HG02763 (cell line): ENCODE measurements around the gene CD38.
"Not testable (repeated sequence)": the region's sequence is repeated elsewhere in the genome, so short reads cannot be mapped to it uniquely, and the experiment has no call there.

Experiments
- ATAC-seq: cut with Tn5 transposase; IDR thresholded peaks from one replicate; pipeline ENCODE4 v1.9.1; 2021; ENCODE audit warnings: mild to moderate bottlenecking, moderate library complexity; ENCODE audit not compliant: unreplicated experiment

The CD38 gene

DNA sequence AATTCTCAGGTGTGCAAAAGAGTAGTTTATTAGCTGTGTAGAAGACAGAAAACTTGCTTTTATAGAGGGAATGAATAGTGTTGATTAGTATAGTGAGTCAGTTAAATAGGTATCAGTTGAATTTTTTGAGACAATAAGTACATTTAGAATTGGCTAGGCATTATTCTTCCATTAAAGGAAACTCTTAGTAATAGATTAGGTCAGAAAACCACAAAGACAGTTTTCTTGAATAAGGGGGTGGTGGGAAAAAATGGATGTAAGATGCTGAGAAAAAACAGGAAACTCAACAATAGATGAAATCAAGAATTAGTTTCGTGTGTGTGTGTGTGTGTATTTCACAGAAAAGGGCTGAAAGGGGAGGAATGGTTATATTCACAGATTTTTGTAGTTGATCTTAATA is 16.8 kb downstream of the CD38 start:
- ATAC-seq: no peak

DNA sequence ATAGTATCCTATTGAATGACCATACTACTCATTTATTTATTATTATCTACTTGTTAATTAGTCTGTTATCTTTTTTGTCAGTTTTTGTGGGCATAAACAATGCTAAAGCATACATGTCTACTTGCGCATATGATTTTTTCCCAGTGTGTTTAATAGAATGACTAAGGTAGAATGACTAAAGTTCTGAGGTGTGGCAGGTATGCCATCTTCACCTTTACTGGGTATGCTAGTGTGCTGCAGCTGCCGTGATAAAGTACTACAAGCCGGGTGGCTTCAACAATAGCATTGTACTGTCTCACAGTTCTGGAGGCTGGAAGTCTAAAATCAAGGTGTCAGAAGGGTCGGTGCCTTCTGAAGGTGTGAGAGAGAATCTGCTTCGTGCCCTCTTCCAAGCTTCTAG is 19.2 kb downstream of the CD38 start:
- no peak for ATAC-seq

DNA sequence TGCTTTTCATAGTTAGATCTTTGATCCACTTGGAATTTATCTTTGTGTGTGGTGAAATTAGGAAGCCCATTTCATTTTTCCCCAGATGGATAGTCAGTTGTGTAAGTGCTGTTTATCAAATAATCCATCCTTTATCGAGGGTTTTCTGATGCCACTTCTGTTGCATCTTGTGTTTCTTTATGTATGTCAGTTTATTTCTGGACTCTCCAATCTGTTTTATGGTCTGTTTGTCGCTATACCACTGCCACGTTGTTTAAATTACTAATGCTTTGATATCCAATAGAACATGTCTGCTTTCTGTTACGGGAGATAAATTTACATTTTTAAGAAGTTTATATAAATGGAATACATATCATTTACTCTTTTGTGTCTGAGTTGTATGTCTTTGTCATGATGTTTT is 21.0 kb downstream of the CD38 start:
- ATAC-seq: no peak

DNA sequence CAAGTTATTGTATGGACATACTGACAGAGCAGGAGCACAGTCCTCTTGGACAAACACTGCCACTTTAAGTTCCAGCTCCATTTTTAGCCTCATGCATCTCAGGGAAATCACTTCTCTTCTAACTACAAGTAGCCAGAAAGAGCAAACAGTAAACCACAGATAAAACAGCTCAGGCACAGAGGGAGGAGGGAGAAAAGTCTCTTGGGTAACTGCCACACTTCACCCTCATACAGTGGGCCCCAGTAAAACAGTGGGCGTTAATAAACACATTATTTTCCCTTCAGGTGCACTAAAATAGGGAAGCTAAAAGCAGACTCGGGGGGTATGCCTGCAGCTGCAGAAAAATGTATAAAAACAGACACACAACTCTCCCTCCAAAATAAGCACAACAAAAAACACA is 21.6 kb downstream of the CD38 start:
- no peak for ATAC-seq

DNA sequence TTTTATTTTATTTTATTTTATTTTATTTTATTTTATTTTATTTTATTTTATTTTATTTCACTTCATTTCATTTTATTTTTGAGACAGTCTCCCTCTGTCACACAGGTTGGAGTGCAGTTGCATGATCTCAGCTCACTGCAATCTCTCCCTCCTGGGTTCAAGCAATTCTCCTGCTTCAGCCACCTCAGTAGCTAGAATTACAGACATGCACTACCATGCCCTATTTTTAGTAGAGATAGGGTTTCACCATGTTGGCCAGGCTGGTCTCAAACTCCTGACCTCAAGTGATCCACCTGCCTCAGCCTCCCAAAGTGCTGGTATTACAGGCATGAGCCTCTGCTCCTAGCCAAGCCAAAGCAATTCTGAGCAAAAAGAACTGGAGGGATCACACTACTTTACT is 24.4 kb downstream of the CD38 start:
- ATAC-seq: not testable (repeated sequence)

DNA sequence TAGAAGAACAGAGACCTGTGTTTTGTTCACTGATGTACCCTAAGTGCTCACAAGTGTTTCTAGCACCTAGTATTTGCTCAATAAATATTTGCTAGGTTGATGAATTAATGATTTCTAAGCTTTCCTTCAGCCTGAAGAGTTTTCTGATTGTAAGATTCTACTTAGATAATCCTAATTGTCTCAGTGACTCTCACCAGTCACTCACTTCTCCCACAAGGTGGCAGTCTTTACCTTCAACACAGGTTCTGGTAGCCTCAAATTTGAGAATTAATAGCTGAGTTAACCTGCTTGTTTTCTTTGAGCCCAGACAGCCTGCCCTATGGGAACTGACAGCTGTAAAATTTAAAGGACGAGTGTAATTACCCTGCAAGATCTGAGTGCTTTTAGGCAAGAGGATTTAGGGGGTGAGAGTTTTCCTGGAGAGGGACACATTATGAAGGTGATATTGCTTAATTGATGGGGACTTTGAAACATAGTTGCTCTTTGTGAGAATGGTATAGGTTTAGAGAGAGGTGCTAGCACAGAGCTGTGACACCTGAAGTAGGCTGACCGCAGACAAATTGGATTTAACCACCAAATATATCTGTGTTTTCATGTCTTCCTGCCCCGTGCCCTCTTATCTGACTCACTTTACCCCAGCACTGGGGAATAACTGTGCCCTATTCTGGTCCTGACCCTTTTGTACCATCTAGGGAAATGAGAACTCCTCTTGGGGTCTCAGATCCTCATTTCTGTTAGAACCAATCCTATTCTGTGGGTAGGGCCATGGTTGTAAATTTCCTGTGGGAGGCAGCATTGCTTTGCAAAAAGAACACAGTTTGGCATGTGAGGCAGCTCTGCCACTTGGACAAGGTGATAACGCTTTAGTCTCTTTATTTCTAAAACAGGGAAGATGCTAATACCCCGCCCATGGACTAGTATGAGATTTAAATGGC is 27.7 kb downstream of the CD38 start:
- ATAC-seq: peak; percentile 29

DNA sequence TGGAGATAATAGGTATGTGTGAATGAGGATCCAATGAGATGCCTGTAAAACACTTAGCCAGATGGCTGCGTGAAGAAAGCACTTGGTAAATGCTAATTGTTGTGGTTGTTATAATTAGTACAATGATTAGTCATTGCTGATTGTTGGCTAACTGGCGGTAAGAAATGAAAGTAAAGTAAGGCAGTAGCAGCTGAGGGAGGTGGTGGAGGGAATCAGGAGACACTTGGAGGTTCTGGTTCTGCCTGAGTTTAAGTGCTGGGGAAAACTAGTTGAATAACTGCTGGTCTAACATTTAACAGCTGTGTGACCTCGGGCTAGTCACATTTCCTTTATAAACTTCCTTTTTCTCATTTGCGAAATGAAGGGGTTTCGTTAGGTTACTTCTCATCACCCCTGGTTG is 30.9 kb downstream of the CD38 start:
- ATAC-seq: peak; percentile 81

DNA sequence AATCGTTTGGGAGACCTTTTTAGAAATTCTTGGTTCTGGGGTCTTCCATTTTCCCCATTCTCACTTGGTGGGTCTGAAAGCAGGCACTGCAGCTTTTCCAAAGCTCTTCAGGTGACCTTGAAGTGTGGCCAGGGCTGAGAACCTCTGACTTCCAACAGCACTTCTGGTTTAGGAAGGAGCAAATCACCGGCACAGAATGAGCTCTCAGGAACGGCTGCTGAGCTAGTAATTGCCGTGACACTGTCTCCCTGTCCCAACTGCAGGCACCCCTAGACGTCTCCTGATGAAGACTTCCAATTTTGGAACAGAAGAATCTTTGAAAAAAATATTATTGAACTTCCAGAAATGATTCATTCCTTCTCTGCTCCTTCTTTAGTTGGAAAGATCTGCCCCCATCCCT is 31.3 kb downstream of the CD38 start:
- peak; percentile 16 for ATAC-seq

DNA sequence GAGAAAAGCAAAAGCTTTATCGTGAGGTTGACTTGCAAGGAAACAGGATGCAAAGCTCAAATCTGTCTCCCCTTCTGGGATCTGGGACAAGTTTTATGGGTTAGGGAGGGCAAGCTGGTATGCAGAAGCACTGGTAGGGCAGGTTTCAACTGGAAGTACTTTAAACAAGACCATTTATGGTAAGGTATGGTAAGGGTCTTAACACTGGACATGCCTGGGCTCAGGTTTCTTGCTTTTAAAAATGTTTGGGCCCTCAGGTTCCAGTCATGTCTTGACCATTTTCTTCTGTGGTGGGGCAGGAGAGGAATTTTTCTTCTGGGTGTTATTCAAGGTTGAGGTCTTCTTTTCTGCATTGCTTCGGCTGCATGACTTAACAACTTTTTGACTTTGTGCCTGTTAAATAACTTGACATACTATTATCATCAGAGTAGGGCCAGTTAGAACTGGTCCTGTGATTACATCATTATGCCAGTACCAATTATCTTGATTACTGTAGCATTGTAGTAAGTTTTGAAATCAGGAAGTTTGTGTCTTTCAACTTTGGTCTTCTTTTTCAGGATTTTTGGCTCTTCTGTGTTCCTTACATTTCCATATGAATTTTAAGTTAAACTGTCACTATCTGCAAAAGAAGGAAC is 33.7 kb downstream of the CD38 start:
- no peak for ATAC-seq

DNA sequence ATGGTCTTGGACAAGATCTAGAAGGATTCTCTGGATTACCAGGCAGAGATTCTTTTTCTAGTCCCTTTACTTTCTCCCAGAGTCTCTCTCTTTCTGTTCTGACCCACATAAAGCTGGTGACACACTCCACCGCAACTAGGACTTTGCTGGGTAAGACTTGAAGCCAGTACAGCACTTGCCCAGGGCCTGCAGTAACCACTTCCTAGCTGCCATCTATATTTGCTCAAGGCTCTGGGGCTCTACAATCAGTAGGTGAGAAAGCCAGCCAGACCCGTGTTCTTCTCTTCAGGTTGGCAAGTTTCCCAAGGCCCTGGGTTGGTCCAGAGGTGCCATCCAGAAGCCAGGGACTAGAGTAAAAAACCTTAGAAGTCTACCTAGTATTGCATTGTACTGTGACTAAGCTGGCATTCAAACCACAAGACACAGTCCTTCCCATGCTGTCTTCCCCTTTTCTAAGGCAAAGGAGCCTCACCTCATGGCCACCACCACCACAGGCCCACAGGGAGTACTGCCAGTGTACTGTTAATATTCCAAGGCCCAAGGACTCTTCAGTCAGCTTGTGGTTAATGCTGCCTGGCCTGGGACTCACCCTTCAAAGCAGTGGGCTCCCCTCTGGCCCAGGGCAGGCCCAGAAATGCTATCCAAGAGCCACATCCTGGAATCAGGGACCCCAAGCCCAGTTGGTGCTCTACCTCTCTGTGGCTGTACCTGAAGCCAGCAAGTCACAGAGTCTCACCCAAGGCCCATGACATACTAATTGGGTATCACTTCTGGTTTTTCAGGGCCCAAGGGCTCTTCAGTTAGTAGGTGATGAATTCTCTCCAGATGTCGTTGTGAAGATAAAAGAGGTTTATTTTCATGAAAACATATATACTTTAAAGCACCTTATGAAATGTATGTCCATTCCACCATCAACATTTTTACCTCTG is 54.7 kb downstream of the CD38 start:
- ATAC-seq: no peak

DNA sequence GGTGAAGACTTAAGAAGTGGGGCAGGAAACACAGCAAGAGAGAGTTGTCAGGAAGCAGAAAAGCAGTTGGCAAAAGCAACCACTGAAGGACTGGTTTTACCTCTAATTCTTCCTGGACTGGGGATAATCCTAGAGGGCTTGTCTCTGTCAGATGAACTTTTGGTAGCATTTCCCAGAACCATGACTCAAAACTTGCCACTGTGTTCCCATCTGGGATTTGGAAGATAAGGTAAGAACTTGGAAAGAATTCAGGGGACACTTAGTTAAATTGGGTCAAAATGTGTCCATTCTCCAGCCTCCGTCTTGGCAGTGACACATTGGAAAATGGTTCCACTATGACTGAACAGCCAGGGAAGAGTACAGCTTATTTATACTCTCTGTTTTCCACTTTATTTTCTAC is 55.7 kb downstream of the CD38 start:
- ATAC-seq: no peak

DNA sequence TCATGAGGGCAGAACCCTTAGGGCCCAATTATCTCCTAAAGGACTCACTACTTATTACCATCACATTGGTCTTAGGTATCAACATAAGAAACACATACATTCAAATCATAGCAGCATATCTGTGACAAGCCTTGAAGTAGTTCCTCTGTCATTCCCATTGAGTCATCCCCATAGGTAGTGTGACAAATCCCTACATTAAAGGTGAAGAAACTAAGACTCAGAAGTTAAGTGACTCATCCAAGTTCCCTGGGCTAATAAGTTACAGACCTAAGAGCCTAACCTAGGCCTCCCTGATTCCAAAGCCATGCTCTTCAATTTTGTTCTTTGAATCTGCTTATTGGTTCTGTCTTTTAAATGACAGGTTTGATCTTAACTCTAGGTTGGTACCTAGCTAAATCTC is 58.2 kb downstream of the CD38 start:
- peak; percentile 60 for ATAC-seq

DNA sequence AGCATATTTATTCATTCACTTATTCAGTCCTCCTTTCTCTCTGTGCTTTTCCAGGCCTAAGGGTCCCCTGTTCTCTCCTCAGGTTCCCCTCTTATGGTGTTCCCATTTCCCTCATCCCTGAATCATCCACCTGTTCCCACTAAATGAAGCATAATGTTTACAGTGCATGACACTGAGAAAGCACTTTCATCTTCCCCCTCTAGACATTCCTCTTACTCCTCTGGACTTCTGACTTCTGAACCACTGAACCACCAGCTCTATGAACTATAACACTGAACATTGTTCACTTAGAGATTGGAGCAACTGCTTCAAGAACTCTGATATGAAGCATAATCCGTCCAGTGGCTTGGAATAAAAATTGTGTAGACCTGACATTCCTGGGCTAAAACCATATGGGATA is 59.5 kb downstream of the CD38 start:
- ATAC-seq: no peak

DNA sequence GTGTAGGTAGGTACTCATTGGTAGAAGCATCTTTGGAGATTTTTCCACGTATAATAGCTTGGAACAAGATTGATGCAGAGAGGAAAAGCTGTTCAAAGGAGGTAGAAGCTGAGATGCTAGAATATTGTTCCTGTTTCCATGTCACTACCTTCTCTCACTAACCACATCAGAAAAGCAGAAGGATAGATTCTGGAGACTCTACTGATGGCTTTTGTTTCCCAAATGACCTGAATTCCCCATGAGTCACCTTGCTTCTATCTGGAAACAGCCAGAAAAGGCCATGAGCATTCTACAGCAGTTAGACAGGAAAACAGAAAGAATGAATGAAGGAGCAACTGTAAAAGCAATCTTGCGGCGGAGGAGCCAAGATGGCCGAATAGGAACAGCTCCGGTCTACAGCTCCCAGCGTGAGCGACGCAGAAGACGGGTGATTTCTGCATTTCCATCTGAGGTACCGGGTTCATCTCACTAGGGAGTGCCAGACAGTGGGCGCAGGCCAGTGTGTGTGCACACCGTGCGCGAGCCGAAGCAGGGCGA is 63.1 kb downstream of the CD38 start:
- not testable (repeated sequence) for ATAC-seq

DNA sequence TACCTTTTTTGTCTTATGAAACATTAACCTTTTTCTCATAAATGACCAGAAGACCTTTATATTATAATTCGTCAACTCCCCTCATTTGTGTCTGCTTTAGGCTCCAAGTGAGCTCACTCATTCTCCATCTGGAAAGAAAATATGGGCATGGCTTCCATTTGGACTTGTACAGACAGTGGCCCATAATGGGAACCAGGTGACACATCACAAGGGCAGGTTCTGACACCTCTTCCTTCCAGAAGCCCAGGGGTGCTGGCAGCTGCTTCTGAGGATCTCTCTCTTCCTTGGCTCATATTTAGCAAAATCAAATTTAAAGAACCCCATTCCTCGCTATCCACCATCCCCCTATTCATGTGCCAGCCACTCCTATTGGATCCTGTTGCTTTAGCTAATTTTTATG is 69.6 kb downstream of the CD38 start:
- ATAC-seq: no peak

DNA sequence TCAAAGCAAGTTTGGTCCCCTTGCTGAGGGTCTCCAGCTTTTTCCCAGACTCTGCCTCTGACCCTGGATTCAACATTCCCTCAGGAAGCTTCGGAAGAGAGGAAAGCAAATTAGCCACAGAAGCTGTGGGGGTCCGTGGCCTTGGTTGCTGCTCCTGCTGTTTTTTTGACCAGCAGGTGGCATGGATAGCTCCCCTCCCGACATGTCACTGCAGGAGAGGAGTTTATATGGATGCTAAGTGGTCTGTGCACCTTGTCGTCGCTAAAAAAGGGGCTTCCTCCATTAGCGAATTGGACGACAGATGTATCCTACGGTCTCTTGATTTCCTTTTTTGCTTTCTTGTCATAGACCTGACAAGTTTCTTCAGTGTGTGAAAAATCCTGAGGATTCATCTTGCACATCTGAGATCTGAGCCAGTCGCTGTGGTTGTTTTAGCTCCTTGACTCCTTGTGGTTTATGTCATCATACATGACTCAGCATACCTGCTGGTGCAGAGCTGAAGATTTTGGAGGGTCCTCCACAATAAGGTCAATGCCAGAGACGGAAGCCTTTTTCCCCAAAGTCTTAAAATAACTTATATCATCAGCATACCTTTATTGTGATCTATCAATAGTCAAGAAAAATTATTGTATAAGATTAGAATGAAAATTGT is 70.2 kb downstream of the CD38 start:
- ATAC-seq: no peak

DNA sequence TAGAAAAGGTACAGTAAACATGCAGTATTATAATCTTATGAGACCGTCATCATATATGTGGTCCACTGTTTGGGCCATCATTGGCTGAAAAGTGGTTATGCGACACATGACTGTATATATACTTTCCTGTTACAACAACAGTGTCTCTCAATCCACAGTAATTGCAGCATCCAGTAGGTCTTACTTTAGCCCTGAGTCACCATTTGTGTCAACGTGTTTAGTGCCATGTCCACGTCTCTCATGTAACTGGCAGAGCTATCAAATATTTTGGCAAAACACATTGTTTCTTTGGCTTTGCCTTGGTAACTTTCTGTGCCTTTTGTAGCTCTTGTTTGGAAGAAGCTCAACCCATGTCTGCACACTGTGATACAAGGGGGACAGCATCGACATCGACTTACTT is 73.8 kb downstream of the CD38 start:
- ATAC-seq: no peak

DNA sequence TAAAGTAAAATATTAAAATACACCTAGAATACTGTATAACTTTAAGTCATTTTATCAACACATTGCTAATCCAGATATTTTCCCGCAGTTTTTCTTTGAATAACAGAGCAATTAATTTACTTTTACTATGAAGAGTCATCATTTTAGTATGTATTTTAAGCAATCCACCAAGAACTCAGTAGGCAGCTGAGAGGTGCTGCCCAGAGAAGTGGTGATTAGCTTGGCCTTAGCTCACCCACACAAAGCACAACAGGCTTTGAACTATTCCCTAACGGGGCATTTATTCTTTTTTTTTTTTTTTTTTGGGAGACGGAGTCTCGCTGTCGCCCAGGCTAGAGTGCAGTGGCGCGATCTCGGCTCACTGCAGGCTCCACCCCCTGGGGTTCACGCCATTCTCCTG is 74.4 kb downstream of the CD38 start:
- no peak for ATAC-seq

DNA sequence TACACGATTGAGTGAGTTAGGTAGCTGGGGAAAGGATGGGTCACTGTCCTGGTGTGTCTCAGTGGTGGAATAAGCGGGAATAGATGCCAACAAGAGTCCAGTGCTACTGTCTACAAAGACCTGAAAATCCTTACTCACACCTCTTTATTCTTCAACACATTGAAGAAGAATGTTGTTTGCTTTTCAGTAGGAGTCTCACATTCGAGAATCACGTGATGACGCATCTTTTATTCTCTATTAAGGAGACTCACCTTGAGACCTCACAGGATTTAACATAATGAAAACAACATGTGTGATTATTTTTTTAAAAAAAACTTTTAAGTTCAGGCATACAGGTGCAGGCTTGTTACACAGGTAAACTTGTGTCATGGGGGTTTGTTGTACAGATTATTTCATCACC is 75.2 kb downstream of the CD38 start:
- ATAC-seq: no peak

DNA sequence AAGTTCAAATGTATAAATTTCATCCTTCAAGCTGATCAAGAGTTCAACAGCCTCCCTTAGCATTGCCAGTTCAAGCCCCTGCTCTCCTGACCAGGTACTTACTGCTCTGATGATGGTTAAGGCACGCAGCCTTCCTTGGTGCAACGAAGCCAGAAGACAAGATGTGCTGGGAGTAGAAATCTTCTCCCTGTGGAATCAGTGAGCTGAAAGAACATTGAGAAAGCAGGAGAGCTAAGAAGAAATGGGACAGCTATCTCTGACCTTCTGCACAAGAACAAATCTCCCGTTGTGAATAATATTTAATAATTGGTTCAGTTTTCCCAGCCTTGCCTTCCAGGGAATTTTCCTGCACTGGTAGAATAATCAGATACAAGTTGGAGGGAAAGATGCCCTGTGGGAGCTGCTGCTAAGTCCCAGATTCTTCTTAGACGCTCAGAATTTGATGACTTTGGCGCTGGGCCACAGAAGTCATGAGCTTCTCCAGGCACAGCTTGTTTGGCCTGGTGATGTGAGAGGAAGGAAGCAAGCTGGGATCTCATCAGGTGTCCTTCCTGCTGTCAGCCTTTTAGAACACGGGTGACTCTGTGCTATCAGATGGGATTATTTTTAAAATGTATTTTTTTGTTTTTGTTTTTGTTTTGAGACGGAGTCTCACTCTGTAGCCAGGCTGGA is 77.8 kb downstream of the CD38 start:
- no peak for ATAC-seq
